ENCODE results near the gene METTL15.

DNA sequence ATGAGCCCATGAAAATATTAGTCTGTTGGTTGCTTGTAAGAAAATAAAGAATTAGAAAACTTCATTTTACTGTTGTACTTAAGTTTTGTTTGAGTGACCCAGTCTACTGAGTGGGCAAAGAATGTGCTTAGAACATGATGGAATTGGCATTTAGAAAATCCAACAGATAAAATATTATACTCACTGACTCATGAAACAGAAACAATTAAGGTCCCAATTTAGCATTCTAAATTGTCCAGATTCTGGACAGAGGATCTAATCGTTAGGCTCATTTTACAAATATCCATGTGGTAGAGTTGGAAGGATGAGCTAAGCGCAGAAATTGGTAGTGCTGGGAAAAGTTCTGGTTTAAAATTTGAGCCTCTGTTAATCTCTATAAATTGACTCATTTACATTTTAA is 45.4 kb downstream of the METTL15 start:
- TF ChIP-seq, protein P1, sequence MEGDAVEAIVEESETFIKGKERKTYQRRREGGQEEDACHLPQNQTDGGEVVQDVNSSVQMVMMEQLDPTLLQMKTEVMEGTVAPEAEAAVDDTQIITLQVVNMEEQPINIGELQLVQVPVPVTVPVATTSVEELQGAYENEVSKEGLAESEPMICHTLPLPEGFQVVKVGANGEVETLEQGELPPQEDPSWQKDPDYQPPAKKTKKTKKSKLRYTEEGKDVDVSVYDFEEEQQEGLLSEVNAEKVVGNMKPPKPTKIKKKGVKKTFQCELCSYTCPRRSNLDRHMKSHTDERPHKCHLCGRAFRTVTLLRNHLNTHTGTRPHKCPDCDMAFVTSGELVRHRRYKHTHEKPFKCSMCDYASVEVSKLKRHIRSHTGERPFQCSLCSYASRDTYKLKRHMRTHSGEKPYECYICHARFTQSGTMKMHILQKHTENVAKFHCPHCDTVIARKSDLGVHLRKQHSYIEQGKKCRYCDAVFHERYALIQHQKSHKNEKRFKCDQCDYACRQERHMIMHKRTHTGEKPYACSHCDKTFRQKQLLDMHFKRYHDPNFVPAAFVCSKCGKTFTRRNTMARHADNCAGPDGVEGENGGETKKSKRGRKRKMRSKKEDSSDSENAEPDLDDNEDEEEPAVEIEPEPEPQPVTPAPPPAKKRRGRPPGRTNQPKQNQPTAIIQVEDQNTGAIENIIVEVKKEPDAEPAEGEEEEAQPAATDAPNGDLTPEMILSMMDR (IDR thresholded peaks at IDR 0.05 in 8 of 11, conservative IDR thresholded peaks at IDR 0.05 in 3 of 11): no peak
- no peak for TF ChIP-seq POLR2AphosphoS5 (IDR thresholded peaks at IDR 0.05)
- TF ChIP-seq POLR2A (IDR thresholded peaks at IDR 0.05): no peak
